Stimulated activated CD4-positive, alpha-beta T cell treated with anti-CD3 and anti-CD28 coated beads, Interleukin-12 subunit alpha, Interleukin-12 subunit beta, amount 100 ng/mL, for 4 hours (primary cell): ENCODE data around the gene ERG.

Experiments
- DNase-seq: peaks from one replicate; pipeline ENCODE4 v3.0.0-alpha.2; 2020

The ERG gene

DNA sequence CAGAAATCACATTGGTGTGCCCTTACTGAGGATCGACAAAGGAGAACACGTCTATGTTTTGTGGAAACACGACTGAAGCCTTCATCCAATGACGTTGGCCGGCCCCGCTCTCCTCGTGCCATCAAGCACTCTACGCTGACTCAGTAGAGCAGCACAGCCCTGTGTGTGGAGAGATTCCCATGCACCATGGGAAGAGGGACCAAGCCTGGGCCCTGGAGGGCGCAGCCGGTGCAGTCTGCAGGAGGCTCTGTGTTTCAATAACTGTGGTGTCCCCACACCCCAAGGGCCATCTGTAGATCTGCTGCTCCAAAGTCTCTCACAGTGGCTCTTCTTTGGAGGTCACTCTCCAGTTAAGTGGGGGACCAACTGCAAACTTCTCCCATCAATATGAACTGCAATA lies 144.0 kb downstream of the ERG start:
- no peak for DNase-seq

DNA sequence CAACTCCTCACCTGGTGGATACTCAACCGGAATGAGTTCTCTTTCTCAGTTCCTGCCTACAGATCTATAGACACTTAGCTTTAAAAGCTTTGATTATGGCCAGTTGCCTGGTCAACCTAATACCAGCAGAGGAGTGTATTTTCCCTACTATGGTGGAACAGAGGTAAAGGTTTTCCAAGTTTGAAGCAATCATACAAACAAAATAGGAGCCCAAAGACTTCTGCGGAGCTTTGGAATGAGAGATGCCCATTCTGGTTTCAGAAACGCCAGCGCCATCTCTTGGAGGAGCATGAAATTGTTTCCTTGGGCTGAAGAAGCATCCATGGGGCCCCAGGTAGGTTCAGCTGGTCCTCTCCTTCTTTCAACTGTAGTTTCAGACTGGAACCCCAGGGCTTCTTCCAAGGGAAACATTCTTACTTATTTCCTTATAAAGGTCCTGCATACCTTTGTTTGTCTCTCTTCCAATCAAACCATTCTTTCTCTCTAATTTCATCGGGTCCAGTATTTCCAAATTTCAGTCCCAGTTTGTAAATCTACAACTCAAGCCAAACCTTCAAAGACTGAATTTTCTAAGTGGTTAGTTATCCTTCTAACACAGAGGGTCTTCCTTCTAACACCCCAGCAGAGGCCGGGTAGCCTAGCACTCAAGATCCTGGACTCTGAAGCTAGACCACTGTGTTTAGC lies 145.6 kb downstream of the ERG start:
- DNase-seq, result peak; percentile 28

DNA sequence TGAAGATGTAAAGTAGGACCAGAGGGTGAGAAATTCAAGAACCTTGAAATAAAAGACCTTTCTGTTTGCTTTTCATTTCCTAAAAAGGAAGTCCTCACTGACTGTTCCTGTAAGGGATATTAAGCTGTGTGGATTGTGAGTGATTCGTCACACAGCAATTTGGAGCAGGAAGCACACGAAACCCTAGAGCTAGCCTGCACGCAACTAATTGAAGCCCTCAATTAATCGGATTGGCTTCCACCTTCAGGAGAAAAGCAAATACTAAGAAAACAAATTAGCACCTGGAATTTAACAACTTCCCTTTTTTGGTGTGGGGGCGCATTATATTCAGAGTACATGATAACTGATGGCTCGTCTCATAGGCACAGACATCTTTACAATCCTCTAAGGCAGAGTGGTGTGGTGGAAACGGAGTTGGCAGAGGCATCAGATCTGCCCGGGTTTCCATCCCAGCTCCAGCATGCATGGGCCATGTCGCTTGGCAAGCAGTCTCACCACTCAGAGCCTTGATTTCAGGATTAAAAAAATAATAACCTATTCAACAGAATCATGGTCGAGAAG lies 146.2 kb downstream of the ERG start:
- no peak for DNase-seq

DNA sequence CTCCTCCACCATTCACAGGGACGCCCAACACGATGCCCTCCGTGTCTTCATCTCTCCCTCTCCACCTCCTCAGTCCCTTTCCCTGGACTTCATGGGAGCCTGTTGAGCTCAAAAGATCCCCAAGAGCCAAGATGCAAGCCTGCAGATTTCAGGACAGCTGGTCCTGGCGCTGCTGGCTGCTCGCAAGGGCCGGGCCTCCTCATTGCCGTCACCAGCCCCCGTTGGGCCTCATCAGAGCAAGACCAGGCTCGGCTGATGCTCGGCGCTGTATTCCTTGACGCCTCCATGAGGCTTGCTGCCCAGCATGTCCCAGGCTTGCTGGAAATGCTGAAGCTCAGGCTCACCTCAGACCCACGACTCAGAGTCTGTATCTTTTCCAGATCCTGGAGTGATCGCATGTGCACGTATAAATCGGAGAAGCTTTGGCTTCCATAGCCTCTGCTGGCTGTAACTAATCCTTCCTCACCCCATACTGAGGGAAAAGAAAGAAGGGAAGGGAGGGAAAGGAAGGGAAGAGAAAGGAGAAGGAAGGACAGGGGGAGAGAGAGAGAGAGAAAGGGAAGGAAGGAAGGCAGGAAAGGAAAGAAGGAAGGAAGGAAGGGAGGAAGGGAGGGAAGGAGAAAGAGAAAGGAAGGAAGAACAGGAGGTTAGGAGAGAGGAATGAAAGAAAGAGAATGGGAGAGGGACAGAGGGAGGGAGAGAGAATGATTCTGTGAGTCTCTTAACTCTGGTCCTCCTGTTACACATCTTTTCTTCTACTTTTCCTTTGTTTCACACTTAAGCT lies 146.9 kb downstream of the ERG start:
- no peak for DNase-seq

DNA sequence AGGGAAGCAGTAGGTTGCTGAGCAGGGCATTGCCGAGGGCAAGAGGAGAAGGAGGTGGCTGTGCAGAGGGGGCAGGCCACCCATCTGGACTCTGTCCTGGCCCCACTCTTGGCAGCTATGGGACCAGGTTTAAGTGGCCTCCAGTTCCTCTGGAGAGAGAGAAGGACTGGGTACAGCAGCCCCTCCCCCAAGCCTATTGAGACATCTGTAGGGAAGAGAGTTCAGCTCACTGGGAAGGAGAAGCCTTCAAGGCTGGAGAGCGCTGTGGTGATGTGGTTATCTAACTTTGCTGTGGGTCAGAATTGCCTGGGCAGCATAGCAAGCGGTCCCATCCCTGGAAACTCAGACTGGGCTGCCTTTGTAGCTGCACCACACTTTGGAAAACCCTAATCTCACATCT lies 147.6 kb downstream of the ERG start:
- DNase-seq, result no peak

DNA sequence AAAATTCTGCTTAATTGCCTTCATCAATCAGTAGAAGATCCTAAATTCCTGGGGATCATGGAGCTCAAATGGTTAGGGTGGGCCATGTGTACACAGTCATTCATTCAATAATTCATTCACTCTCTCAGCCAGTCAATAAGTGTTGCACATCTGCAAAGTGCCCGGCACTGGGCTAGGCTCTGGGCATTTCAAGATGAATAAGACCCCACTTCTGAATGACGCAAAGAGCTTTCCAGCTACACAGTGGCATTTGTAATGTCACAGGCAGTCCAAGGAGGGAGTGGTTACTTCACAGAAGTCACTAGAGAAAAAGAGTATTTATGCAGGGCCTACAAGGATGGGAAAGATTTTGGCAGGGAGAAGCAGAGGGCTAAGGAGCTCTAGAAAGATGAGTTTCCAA lies 148.3 kb downstream of the ERG start:
- DNase-seq, result no peak

DNA sequence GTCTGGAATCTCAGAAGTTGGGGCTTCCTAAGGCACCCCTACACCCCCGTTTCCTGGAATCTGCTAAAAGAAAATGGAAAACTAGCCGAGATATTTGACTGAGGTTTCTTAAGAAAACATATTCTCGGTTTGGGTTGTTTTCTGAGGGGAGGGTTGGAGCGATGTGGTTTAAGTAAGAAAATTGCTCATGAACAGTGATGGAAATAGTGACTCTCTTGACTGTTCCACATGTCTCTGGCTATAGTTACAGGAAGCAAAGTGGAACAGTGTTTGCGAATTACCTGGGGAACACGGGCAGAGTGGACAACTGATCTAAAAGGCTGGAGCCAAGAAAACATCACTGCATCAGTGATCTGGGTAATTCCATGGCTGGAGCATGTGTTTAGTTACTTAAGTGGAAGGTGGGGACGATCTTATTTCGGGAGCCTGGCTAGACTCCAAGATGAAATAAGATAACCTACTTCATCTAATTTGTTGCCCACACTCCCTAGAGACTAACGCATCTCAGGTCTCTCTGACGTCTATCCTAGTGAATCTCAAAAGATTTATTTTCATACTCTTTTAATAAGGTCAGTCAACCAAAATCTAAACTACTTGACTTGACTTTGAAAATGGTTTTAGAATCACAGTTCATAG lies 149.0 kb downstream of the ERG start:
- DNase-seq, result no peak

DNA sequence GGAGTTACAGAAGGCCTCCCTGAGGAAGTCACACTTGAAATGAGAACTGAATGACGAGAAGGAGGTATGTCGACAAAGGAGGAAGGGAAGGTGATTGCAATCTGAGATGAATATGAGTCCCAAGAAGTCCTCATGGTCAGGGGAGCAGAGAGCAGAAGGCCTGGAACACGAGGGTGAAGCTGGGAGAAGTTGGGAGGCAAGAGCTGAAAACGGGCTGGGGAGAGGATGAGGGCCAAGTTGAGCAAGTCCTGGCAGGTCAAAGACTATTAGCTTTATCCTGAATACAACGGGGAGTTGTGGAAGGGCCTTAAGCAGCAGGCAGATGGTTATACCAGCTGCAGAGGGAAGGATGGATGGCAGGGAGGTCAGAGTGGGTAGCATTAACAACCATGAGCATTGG lies 152.0 kb downstream of the ERG start:
- no peak for DNase-seq

DNA sequence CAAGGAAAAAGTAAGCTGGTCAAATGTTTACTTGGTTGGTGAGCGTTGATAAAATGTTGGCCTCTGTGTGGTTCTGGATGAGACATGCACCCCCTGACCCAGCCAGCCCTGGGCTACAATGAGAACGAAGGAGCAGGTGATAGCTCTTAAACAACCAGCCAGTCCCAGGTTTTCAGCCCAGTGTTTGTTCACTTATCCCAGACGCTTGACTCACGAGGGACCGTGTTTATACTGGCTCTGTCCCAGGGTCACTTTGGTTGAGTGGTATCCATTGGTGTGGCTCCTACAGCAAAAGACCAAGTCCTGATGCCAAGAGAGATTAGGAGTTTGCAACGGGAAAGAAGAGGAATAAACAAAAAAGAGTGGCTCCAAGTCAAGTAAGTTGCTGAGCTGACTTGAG lies 154.6 kb downstream of the ERG start:
- no peak for DNase-seq

DNA sequence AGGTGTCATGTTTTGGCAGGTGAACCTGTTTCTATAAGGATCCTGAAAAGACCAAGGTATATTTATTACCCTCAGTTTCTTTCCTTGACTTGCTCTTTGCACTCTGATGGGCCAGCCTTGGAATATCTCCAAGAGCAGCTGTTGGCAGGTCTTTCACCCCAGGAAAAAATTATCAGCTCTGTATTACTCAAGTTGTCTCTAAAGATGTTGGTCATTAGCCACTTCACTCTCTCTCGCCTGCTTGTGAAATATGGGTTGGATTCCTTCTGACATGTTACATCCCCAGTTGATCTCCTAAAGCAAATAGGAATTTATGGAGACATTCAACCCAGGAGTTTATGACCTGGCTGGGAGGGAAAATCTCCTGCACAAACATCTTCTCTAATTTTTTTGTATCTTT lies 155.5 kb downstream of the ERG start:
- DNase-seq, result no peak

DNA sequence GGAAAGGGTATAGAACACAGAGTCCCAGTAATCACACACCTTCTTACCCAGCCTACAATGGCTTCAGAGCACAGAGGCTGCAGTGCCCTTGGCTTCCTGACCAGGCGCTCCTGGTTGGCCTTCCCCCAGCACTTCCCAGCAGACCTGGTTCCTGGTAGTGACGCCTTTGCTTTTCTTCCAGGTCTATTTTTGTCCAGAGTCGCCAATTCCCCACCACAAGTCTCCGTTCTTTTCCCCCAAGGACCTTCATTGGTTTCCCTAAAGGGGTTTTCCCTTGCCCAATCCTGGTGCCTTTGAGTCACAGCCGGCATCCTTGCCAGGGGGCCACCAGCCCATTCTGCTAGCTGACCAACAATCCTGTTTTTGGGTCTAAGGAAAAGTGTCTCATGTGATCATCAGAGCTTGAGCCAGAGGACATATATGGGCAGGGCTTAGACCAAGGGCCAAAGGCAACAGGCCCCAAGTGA lies 156.7 kb downstream of the ERG start:
- no peak for DNase-seq

DNA sequence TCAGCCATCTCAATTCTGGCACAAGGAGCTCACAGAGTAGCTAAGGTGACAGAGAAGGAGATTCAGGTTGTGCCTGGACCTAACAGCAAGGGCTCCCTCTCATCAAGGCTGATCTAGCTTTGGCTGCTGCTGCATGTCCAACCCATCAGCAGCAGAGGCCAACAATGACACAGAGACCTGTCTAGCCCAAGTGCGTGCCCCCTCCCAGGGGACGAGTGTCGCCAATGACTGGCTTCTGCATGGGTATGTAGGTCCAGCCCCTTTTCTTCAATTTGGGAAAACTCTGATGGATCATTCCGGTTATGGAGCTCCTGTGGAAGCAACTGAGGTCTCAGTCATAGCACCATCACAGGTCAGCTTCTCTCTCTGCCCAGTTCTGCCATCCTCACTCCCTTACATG lies 158.1 kb downstream of the ERG start:
- DNase-seq, result no peak

DNA sequence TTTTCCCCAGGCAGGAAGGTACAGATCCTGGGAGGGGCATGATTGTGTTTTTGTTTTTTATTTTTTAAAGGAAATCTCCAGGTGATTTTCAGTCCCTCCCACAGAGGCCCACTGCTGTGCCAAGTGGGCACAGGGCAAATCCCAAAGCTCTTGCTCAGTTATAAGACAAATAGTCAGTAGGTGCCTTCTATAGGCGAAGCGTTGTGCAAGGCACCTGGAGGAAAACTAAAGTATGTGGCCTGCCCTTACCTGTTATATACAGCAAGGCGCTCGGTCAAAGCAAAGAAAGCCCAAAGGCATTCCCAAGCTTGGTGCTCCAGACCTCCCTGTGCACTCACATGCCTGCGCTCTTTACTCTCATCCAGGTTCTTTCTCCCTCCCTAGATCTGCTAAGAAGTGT lies 160.5 kb downstream of the ERG start:
- DNase-seq, result no peak

DNA sequence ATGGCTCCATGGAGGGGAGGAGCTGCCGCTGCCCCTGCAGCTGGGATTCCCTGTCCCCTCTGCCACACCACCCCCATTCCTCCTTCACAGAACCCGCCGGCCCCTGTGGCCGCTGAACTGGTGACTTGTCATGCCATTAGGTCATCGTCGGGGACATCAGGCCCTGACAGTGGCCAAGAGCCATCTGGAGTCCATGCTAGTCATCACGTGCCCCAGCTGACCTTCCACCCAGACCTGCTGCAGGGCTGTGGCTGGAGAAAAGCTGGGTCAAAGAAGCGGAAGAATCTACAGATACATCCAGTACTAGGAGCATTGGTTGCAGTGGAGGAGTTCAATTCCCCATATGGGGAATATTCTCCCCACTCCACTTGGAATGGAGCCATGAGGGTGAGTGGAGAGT lies 163.4 kb downstream of the ERG start:
- no peak for DNase-seq

DNA sequence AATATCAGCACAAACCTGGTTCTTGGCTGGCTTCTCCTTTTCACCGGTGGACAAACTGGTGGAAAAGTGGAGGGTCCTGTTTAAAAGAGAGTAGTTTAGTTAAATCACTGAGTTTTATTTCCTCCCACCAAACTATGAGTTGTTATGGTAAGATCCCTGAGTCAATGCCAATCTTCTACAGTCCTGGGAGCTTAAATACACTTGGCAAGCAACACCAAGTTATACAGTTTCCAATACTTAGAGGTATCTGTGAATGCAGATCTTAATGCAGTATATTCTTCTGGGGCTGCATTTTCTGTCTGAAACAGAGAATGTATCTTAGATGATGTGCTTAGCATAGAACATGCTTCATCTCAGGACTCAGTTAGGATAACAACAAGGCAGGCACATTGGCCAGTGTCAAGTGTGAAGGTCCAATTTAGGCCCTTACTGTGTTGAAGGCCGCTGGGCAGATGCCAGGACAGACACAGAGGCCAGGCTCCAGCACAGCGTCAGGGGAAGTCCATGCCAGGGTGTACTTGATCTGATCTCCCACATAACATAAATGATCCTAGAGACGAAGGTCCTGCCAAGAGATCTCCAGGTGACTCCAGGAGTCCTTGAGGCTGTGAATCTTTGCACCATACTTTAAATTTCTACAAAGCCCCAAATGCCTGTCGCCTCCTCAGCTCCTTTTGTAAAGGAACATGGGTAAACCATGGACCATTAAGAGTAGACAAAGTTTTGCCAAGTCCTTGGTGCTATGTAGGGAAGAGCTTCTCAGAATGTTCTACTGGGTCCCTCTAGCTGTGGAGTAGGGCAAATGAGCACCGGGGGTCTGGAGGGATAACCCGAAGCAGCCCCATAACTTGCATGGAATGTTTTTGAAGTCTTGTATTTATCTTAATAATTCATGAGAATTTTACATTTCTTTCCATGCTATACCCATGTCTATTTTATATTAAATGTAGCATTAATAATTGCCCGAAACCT lies 164.7 kb downstream of the ERG start:
- no peak for DNase-seq

DNA sequence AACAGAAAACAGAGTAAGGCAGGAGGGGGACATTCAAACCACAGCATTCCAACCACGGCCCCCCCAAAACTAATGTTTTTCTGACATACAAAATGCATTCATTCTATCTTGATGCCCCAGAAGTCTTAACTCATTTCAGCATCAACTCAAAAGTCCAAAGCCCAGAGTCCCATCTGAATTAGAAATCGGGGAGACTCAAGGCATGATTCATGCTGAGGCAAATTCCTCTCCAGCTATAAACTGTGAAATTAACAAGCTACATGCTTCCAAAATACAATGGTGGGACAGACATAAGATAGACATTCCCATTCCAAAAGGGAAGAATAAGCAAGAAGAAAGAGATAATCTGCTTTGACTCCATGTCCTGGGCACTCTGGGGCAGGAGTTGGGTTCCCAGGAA lies 167.6 kb downstream of the ERG start:
- DNase-seq, result no peak
